ENCODE data around the gene SLC11A2. TPM values are rescaled to one million over a fixed set of nuclear protein-coding genes. Genes with fewer than 3 reads are reported as not detected.

The SLC11A2 gene
- total and polyA plus RNA-seq, 2 experiments from 2014 or later: 19.4 to 48.9 TPM

- TF ChIP-seq, protein P1, sequence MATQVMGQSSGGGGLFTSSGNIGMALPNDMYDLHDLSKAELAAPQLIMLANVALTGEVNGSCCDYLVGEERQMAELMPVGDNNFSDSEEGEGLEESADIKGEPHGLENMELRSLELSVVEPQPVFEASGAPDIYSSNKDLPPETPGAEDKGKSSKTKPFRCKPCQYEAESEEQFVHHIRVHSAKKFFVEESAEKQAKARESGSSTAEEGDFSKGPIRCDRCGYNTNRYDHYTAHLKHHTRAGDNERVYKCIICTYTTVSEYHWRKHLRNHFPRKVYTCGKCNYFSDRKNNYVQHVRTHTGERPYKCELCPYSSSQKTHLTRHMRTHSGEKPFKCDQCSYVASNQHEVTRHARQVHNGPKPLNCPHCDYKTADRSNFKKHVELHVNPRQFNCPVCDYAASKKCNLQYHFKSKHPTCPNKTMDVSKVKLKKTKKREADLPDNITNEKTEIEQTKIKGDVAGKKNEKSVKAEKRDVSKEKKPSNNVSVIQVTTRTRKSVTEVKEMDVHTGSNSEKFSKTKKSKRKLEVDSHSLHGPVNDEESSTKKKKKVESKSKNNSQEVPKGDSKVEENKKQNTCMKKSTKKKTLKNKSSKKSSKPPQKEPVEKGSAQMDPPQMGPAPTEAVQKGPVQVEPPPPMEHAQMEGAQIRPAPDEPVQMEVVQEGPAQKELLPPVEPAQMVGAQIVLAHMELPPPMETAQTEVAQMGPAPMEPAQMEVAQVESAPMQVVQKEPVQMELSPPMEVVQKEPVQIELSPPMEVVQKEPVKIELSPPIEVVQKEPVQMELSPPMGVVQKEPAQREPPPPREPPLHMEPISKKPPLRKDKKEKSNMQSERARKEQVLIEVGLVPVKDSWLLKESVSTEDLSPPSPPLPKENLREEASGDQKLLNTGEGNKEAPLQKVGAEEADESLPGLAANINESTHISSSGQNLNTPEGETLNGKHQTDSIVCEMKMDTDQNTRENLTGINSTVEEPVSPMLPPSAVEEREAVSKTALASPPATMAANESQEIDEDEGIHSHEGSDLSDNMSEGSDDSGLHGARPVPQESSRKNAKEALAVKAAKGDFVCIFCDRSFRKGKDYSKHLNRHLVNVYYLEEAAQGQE (IDR thresholded peaks at IDR 0.05; ENCODE audit: unreplicated experiment): no peak
- TF ChIP-seq JUNB (IDR thresholded peaks at IDR 0.05; ENCODE audit: unreplicated experiment) (no peak), POLR2AphosphoS5 (IDR thresholded peaks at IDR 0.05; ENCODE audit: low read depth) (no peak), NANOG (IDR thresholded peaks at IDR 0.05; ENCODE audit: borderline replicate concordance) (no peak), EZH2phosphoT487 (IDR thresholded peaks at IDR 0.05; ENCODE audit: unreplicated experiment) (no peak), EZH2 (IDR thresholded peaks at IDR 0.05; ENCODE audit: low read depth, unreplicated experiment) (no peak), CTCF (conservative IDR thresholded peaks at IDR 0.05; ENCODE audit: low read depth in 2 of 2) (no peak), CREB1 (CRISPR knock-in tag; IDR thresholded peaks at IDR 0.05; ENCODE audit: low read depth) (no peak)
These were observed 2.6 kb upstream of the SLC11A2 start (continued) for GRCh38 chr12:51028813-51029150.

- H3K9me2 ChIP-seq (ENCODE audit: insufficient read depth): no peaks in the 10 kb centered on the region
- Mint-ChIP-seq H3K4me3 (peak overlapping the region; percentile 10; the same call in 1 of the 3 replicates), H3K27me3 (ENCODE audit: insufficient read depth, low read depth, poor library complexity) (peaks cover 9% of the 10 kb centered on the region), H3K9me3 (no peaks in the 10 kb centered on the region), H3K4me1 (peaks cover 36% of the 10 kb centered on the region), H3K36me3 (ENCODE audit: low read depth) (no peaks in the 10 kb centered on the region), H3K27ac (no peak overlapping the region)
- DNase-seq (ENCODE audit: low spot score) (peak; percentile 89), ATAC-seq (peak; percentile 18)
- H2AFZ ChIP-seq: peak overlapping the region; percentile 0; the same call in 1 of the 2 replicates
- no peaks in the 10 kb centered on the region for H3K36me3 ChIP-seq (ENCODE audit: insufficient read depth)
- no peaks in the 10 kb centered on the region for H3K27me3 ChIP-seq (ENCODE audit: insufficient read depth)
- peaks cover 5% of the 10 kb centered on the region; the same call in 1 of the 2 replicates for H3F3A ChIP-seq (replicated peaks; ENCODE audit: low read depth)
- TF ChIP-seq ETS1 (IDR thresholded peaks at IDR 0.05) (no peak), CTCF (conservative IDR thresholded peaks at IDR 0.05; ENCODE audit: low read depth in 2 of 2) (peak; percentile 63 to 80)
- H3K4me1 ChIP-seq (ENCODE audit: insufficient read depth): peaks cover 32% of the 10 kb centered on the region
- H4K20me1 ChIP-seq (replicated peaks; ENCODE audit: insufficient read depth): no peaks in the 10 kb centered on the region
- no peak overlapping the region for H3K4me3 ChIP-seq
- H3K27ac ChIP-seq (ENCODE audit: low read depth): no peak overlapping the region
- peak overlapping the region; percentile 21 for H3K4me2 ChIP-seq
- H3K79me2 ChIP-seq (replicated peaks; ENCODE audit: insufficient read depth): peaks cover 23% of the 10 kb centered on the region
These were observed 2.1 kb upstream of the SLC11A2 start for GRCh38 chr12:51028126-51028812.

All from GM23338 (cell line).